Esophagus muscularis mucosa (tissue), 4 donors: ENCODE data around the gene RBM20.

Experiments used
- CTCF ChIP-seq, 3 experiments: fragments of 200-600 bp in 2 of 3; fragments of 450-650 bp in 1 of 3; sonication (generic) in 2 of 3; IDR thresholded peaks; one replicate each; pipeline ENCODE4 v1.5.1; 2017 to 2019; ENCODE audit warnings: antibody characterized with exemption in 3 of 3, mild to moderate bottlenecking in 2 of 3, moderate library complexity in 1 of 3
- EP300 ChIP-seq: sonication (generic); formaldehyde crosslinking; IDR thresholded peaks from one replicate; pipeline ENCODE4 v1.6.1; 2017; ENCODE audit warnings: antibody characterized with exemption
- POLR2A ChIP-seq: fragments of 450-650 bp; IDR thresholded peaks from one replicate; pipeline ENCODE4 v1.6.1; 2017; ENCODE audit warnings: antibody characterized with exemption, moderate library complexity, mild to moderate bottlenecking, low read depth
- POLR2AphosphoS5 ChIP-seq, 2 donors: sonication (generic); formaldehyde crosslinking; IDR thresholded peaks; one replicate each; pipeline ENCODE4 v1.6.1; 2017; ENCODE audit warnings: antibody characterized with exemption in 2 of 2

- TF ChIP-seq POLR2A (no peak), CTCF (IDR thresholded peaks at IDR 0.05) (no peak), POLR2AphosphoS5 (IDR thresholded peaks at IDR 0.05) (no peak), EP300 (no peak)
Observed at GRCh38 chr10:110676016-110676415, 31.9 kb downstream of the RBM20 start.
